Right lobe of liver (tissue), 6 donors: ENCODE results near the gene ZNF383. TPM values are rescaled to one million over a fixed set of nuclear protein-coding genes. Genes with fewer than 3 reads are reported as not detected.
A peak's percentile ranks its signal among the peaks of the same experiment; 100 is the strongest.

Experiments
- ATAC-seq, 4 donors: fragments of 200-7000 bp; cut with Tn5 transposase; one replicate each; pipeline ENCODE4 v1.9.1; 2020; ENCODE audit warnings: mild to moderate bottlenecking in 4 of 4, moderate library complexity in 4 of 4
- DNase-seq, 3 donors: peaks; one replicate each; pipeline ENCODE4 v3.0.0-alpha.2; 2020
- H3K27ac ChIP-seq, 3 donors: fragments of 200-600 bp; one replicate each; pipeline ENCODE4 v1.8.0; 2022
- H3K27me3 ChIP-seq, 2 donors: fragments of 200-600 bp; one replicate each; pipeline ENCODE4 v1.8.0; 2022
- H3K36me3 ChIP-seq, 4 donors: fragments of 200-600 bp; sonication (generic) in 1 of 4; one replicate each; pipeline versions ENCODE4 v1.5.1 to v1.8.0; 2017 to 2022; ENCODE audit warnings: control low read depth in 1 of 4
- H3K4me1 ChIP-seq, 4 donors: fragments of 200-600 bp; sonication (generic) in 1 of 4; one replicate each; pipeline versions ENCODE4 v1.5.1 to v1.8.0; 2017 to 2022; ENCODE audit warnings: control low read depth in 1 of 4
- H3K4me3 ChIP-seq, 3 donors: fragments of 200-600 bp; one replicate each; pipeline ENCODE4 v1.8.0; 2022
- H3K9me3 ChIP-seq, 4 donors: fragments of 200-600 bp; sonication (generic) in 1 of 4; one replicate each; pipeline versions ENCODE4 v1.5.1 to v1.8.0; 2017 to 2022; ENCODE audit warnings: control low read depth in 1 of 4
- POLR2A ChIP-seq: fragments of 450-650 bp; IDR thresholded peaks from one replicate; pipeline ENCODE4 v1.6.1; 2017; ENCODE audit warnings: antibody characterized with exemption, mild to moderate bottlenecking
- WGBS: methylation state at CpG from one replicate; pipeline ENCODE4 v1.1.6; 2018; ENCODE audit warnings: low coverage, low lambda C conversion rate; ENCODE audit not compliant: insufficient coverage; ENCODE audit errors: missing lambda C conversion rate; 5-methylcytosine and 5-hydroxymethylcytosine counted together
- intact Hi-C, 2 donors: fragments of 100-400 bp; cut with DNase I; formaldehyde crosslinking; loops; one replicate each; pipeline versions ENCODE4 v1.11.2 to v1.14.1; 2022
- total RNA-seq, 6 experiments: library from RNA; depleted of rRNA in 2 of 6; stranded (reverse); fragments of >200 nt in 2 of 6; fragmentation: NEBNext Ultra II Directional in 3 of 6; extraction: Animal tissue kit (Norgen Biotek cat#: 25700) in 3 of 6; gene quantifications; one replicate each; pipeline versions ENCODE4 v1.1.0 to v1.2.4, GENCODE V29; 2016 to 2023
- TF ChIP-seq, protein P1 (sequence below), 4 donors: fragments of 200-600 bp in 3 of 4; fragments of 450-650 bp in 1 of 4; IDR thresholded peaks; one replicate each; pipeline versions ENCODE4 v1.5.1 to v1.8.0; 2016 to 2022; ENCODE audit warnings: antibody characterized with exemption in 4 of 4, mild to moderate bottlenecking in 2 of 4
- donor health status: DM: no; HTN: yes; CAD: no.
- donor health status: DM: no; HTN: no; CAD: no.
- donor health status: DM: no; HTN: no; CAD: no.
- donor health status: DM: no; HTN: yes; CAD: no.
- donor health status: DM: no; HTN: yes; CAD: no.

The ZNF383 gene
- total RNA-seq, 6 experiments from 2014 or later = 2.5 to 4.4 (median 2.7) TPM

GRCh38 chr19:37197768-37198167 is 20.2 kb upstream of the ZNF383 start:
- WGBS = 89% methylated on average over 2 of the region's 2 CpGs
- intact Hi-C loops = no loop called here
- Histone ChIP-seq H3K27ac (no peak overlapping the region), H3K9me3 (peaks cover 0 to 11% (median 7%) of the 10 kb centered on the region in 4 donors), H3K36me3 (peaks cover 0 to 22% (median 10%) of the 10 kb centered on the region in 4 donors), H3K27me3 (no peaks in the 10 kb centered on the region), H3K4me3 (no peak overlapping the region), H3K4me1 (no peaks in the 10 kb centered on the region)
- TF ChIP-seq, protein P1, sequence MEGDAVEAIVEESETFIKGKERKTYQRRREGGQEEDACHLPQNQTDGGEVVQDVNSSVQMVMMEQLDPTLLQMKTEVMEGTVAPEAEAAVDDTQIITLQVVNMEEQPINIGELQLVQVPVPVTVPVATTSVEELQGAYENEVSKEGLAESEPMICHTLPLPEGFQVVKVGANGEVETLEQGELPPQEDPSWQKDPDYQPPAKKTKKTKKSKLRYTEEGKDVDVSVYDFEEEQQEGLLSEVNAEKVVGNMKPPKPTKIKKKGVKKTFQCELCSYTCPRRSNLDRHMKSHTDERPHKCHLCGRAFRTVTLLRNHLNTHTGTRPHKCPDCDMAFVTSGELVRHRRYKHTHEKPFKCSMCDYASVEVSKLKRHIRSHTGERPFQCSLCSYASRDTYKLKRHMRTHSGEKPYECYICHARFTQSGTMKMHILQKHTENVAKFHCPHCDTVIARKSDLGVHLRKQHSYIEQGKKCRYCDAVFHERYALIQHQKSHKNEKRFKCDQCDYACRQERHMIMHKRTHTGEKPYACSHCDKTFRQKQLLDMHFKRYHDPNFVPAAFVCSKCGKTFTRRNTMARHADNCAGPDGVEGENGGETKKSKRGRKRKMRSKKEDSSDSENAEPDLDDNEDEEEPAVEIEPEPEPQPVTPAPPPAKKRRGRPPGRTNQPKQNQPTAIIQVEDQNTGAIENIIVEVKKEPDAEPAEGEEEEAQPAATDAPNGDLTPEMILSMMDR (IDR thresholded peaks at IDR 0.05) = no peak
- TF ChIP-seq POLR2A = no peak
- ATAC-seq (no peak), DNase-seq (no peak)

GRCh38 chr19:37217480-37217774 is 587 bp upstream of the ZNF383 start:
- intact Hi-C loops = no loop called here
- Histone ChIP-seq H3K9me3 (no peaks in the 10 kb centered on the region), H3K27ac (peak overlapping the region; percentile 89 to 94 (median 90)), H3K27me3 (no peaks in the 10 kb centered on the region), H3K4me1 (peaks cover 0 to 7% (median 3%) of the 10 kb centered on the region in 4 donors), H3K36me3 (peaks cover 0 to 8% (median 0%) of the 10 kb centered on the region in 4 donors), H3K4me3 (peak overlapping the region; percentile 66 to 90 (median 82))
- ATAC-seq (no peak), DNase-seq (no peak)
- no peak for TF ChIP-seq POLR2A
- TF ChIP-seq, protein P1 (IDR thresholded peaks at IDR 0.05) = no peak
- 1% methylated on average over 7 of the region's 7 CpGs for whole genome bisulfite sequencing

DNA sequence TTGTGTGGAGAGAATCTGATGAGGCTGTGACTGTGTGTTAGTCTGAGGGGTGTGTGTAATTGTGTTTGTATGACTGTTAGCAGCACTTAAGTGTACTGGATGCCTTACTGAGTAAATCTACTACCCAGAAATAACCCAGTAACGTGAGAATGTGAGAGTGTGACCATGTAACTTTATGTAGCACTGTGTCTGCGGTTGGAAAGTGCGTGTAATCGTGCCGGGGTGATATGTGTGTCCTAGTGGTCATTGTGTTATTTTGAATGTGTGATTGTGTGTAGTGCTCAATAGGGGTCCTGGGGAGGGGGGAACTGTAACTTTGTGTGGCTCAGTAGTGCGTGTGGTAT is 550 bp downstream of the ZNF383 start:
- no peak for ATAC-seq
- Histone ChIP-seq H3K27ac (peak overlapping the region in 2 of 3 donors; percentile 89 to 90), H3K36me3 (peaks cover 0 to 8% (median 2%) of the 10 kb centered on the region in 4 donors), H3K27me3 (no peaks in the 10 kb centered on the region), H3K4me3 (peak overlapping the region; percentile 66 to 90 (median 82)), H3K4me1 (peaks cover 0 to 7% (median 3%) of the 10 kb centered on the region in 4 donors), H3K9me3 (peaks cover 0 to 8% (median 0%) of the 10 kb centered on the region in 4 donors)
- WGBS = 5% methylated on average over 4 of the region's 6 CpGs
- intact Hi-C loops = no loop called here
- TF ChIP-seq POLR2A = no peak
- TF ChIP-seq, protein P1 (IDR thresholded peaks at IDR 0.05) = no peak
- no peak for DNase-seq

DNA sequence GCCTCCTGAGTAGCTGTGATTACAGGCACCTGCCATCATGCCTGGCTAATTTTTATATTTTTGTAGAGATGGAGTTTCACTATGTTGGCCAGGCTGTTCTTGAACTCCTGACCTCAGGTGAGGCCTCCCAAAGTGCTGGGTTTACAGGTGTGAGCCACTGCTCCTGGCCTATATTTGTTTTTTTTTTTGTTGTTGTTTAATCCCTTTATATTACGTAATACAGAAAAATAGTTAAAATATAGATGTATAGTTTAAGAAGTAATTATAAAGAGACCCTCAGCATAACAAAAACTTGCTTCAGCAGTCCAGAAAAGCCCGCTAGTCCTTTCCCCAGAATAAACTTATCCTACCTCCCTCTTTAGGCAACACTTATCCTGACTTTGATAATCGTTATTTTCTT is 2.4 kb downstream of the ZNF383 start:
- WGBS = 98% methylated on average over 3 of the region's 3 CpGs
- peaks cover 0 to 12% (median 6%) of the 10 kb centered on the region in 4 donors for H3K36me3 ChIP-seq

More for the DNA sequence above, 2.4 kb downstream of the ZNF383 start:
- no peak overlapping the region for H3K4me3 ChIP-seq
- TF ChIP-seq POLR2A = no peak
- TF ChIP-seq, protein P1 (IDR thresholded peaks at IDR 0.05) = no peak
- no peaks in the 10 kb centered on the region for H3K27me3 ChIP-seq
- no peak overlapping the region for H3K27ac ChIP-seq
- H3K4me1 ChIP-seq = peaks cover 0 to 7% (median 3%) of the 10 kb centered on the region in 4 donors
- DNase-seq (no peak), ATAC-seq (no peak)
- H3K9me3 ChIP-seq = peaks cover 0 to 11% (median 0%) of the 10 kb centered on the region in 4 donors
- intact Hi-C loops = no loop called here
